Subcutaneous abdominal adipose tissue (tissue), 5 donors: Measurements from ENCODE around the gene TANGO2.

ENCODE experiments used
- H3K27ac ChIP-seq: one replicate; pipeline ENCODE4 v1.7.0; 2013; ENCODE audit warnings: low read depth, mild to moderate bottlenecking, inconsistent platforms, low read length, moderate library complexity
- H3K27me3 ChIP-seq, 5 donors: one replicate each; pipeline ENCODE4 v1.7.0; 2013; ENCODE audit warnings: low read length in 5 of 5, inconsistent platforms in 1 of 5; ENCODE audit not compliant: control insufficient read depth in 5 of 5, insufficient read depth in 4 of 5
- H3K36me3 ChIP-seq, 5 donors: one replicate each; pipeline ENCODE4 v1.7.0; 2013; ENCODE audit warnings: low read length in 5 of 5; ENCODE audit not compliant: control insufficient read depth in 5 of 5, insufficient read depth in 5 of 5
- H3K4me1 ChIP-seq, 5 donors: one replicate each; pipeline ENCODE4 v1.7.0; 2013; ENCODE audit warnings: low read length in 5 of 5, mild to moderate bottlenecking in 3 of 5, moderate library complexity in 1 of 5; ENCODE audit not compliant: control insufficient read depth in 5 of 5, insufficient read depth in 5 of 5
- H3K4me3 ChIP-seq, 5 donors: one replicate each; pipeline ENCODE4 v1.7.0; 2013; ENCODE audit warnings: low read length in 5 of 5, low read depth in 1 of 5
- H3K9ac ChIP-seq, 5 donors: one replicate each; pipeline ENCODE4 v1.7.0; 2013; ENCODE audit warnings: low read length in 5 of 5, mild to moderate bottlenecking in 4 of 5, moderate library complexity in 3 of 5
- H3K9me3 ChIP-seq, 5 donors: one replicate each; pipeline ENCODE4 v1.7.0; 2013; ENCODE audit warnings: low read length in 5 of 5; ENCODE audit not compliant: control insufficient read depth in 5 of 5
- donor health status: healthy.
- donor health status: healthy.
- donor health status: healthy.
- donor health status: healthy.
- donor health status: healthy.

Gene TANGO2

DNA sequence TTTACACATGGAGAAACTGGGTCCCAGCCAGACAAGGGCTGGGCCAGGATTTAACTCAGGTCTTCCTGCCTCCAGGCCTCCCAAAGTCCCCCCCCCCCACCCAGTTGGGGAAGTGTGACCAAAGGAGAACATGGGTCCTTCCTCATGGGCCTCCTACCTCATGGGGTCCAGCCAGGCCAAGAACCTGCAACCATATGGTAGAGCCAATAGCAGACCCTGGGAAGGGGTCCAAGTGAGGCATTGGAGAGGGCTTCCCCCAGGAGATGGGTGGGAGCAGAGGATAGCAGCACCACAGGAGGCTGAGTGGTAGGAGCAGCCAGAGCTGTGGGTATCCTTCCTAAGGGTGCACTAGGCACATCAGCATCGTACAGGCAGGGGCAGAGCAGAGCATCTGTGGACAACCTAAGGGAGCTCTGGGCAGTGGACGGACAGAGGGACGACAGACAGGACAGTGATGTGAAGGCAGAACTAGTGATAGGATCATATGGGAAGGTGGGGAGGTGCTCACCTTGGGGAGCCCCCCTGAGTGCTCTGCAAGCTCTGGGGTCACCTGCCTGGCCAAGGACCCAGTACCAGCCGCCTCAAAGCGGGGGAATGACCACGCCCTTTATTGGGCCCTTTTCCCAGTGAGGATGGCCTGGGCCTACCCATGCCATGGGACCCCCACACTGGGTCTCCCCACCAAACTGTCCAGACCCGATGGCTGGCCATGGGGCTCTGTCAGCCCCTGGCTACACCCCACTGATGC lies 8.7 kb upstream of the TANGO2 start:
- Histone ChIP-seq H3K36me3 (no peaks in the 10 kb centered on the region), H3K9me3 (no peaks in the 10 kb centered on the region), H3K9ac (peak overlapping the region in 1 of 5 donors; percentile 4), H3K27ac (no peak overlapping the region), H3K4me3 (no peak overlapping the region), H3K27me3 (no peaks in the 10 kb centered on the region), H3K4me1 (peaks cover 2 to 31% (median 26%) of the 10 kb centered on the region in 5 donors)

DNA sequence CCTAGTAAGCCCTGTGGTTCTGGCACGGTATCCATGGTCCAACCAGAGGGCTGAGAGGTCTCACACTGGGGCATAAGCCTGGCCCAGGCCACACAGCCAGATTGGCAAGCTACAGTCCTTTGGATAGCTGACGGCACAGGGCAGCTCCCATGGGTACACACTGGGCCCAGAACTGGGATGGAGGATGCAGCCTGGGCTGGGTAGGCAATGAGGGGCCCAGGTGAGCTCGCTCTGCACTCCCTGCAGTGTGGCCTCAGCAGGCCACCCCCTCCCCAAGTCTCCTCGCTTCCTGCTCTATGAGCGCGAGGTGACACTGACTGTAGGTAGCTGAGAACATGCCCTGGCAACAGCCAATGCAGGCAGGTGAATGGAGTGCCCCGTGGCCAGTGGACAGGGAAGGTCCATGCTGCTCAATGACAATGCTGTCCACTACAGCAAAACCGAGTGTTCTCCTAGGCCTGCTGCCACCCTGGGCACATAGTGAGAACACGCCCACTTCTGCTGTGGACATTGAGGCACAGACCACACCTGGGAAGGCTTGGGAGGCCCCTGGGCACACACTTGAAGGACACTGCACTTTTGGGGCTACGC lies 8.1 kb upstream of the TANGO2 start:
- H3K36me3 ChIP-seq = no peaks in the 10 kb centered on the region
- no peaks in the 10 kb centered on the region for H3K27me3 ChIP-seq
- no peak overlapping the region for H3K4me3 ChIP-seq
- no peaks in the 10 kb centered on the region for H3K9me3 ChIP-seq
- H3K27ac ChIP-seq = no peak overlapping the region
- H3K9ac ChIP-seq = peak overlapping the region in 1 of 5 donors; percentile 4
- H3K4me1 ChIP-seq = peaks cover 2 to 35% (median 31%) of the 10 kb centered on the region in 5 donors

DNA sequence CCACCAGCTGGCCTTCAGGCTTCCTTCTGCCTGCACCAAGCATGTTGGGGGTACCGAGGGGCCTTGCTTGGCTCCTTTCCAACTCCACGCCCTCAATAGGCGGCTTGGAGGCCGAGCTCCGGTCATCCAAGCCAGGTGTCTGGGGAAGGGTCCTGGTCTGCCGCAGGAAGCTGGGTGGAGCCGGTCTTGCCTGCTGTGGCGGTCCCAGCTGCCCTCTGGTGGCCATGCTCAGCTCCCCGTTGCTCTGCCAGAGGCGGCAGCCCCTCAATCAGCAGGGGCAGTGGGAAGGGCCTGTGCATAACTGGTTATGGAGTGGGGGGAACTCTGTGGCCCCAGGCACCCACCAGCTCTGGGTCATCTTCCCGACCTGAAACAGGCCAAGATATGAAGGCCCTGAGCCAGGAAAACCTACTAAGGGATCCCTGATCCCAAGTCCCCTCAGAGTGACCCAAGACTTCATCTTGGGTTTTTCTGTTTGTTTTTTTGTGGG lies 7.5 kb upstream of the TANGO2 start:
- Histone ChIP-seq H3K9me3 (no peaks in the 10 kb centered on the region), H3K36me3 (no peaks in the 10 kb centered on the region), H3K27me3 (peaks cover 0 to 4% (median 0%) of the 10 kb centered on the region in 5 donors), H3K4me3 (no peak overlapping the region), H3K27ac (no peak overlapping the region), H3K9ac (no peak overlapping the region), H3K4me1 (peaks cover 2 to 35% (median 31%) of the 10 kb centered on the region in 5 donors)

DNA sequence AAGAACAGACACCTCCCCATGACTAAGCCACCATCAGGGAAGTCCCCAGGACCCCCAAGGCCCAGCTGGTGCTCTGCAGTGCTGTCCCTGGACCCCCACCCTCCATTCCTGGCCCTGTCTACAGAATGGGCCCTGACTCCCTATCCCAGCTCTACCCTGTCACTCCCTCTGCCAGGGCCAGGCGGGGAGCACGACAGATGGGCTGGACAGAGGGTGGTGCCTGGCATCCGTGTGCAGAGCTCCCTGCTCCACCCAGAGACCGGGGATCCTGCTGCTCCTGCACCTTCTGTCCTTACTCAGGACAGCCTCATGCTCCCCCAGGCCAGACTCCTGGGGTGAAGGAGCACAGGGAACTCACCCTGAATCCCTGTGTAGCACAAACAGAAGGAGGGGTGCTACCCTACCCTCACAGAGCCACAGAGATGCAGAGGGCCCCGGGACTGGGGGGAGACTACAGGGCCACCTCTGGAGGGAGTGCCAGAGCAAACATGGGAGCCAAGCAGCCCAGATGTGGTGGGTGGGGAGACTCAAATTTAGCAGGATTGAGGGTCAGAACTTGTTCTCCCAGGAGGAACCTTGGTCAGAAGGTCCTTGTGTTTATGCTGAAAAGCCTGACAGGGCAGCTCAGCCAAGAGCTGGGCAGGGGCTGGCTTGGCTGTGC lies 6.3 kb upstream of the TANGO2 start:
- H3K27me3 ChIP-seq = peaks cover 0 to 4% (median 0%) of the 10 kb centered on the region in 5 donors
- H3K9me3 ChIP-seq = no peaks in the 10 kb centered on the region
- no peak overlapping the region for H3K4me3 ChIP-seq
- no peak overlapping the region for H3K27ac ChIP-seq
- peaks cover 2 to 35% (median 31%) of the 10 kb centered on the region in 5 donors for H3K4me1 ChIP-seq
- no peaks in the 10 kb centered on the region for H3K36me3 ChIP-seq
- peak overlapping the region in 1 of 5 donors; percentile 20 for H3K9ac ChIP-seq

DNA sequence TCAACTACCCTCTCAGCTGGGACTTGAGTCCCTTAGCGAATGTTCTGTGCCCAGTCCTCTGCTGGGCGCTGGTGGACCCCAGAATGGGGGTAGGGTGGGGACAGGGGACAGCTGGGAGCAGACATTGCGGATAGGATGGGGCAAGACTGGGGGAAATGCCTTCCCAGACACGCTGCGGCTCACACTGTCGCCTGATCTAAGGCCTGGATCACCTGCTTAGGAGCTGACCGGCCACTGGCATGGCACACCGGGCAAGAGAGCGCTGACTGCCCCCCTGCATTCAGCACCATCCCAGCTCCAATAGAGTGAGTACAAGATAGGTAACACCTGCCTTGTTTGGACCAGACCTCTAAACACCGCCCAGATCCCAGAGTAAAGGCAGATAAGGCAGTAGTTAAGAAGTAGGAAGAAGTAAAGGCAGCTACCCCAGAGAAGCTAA lies 5.7 kb upstream of the TANGO2 start:
- peaks cover 2 to 36% (median 32%) of the 10 kb centered on the region in 5 donors for H3K4me1 ChIP-seq
- H3K27me3 ChIP-seq = peaks cover 0 to 4% (median 0%) of the 10 kb centered on the region in 5 donors
- H3K4me3 ChIP-seq = no peak overlapping the region
- H3K9me3 ChIP-seq = no peaks in the 10 kb centered on the region
- H3K36me3 ChIP-seq = no peaks in the 10 kb centered on the region
- H3K27ac ChIP-seq = no peak overlapping the region
- peak overlapping the region in 2 of 5 donors; percentile 20 to 71 for H3K9ac ChIP-seq

DNA sequence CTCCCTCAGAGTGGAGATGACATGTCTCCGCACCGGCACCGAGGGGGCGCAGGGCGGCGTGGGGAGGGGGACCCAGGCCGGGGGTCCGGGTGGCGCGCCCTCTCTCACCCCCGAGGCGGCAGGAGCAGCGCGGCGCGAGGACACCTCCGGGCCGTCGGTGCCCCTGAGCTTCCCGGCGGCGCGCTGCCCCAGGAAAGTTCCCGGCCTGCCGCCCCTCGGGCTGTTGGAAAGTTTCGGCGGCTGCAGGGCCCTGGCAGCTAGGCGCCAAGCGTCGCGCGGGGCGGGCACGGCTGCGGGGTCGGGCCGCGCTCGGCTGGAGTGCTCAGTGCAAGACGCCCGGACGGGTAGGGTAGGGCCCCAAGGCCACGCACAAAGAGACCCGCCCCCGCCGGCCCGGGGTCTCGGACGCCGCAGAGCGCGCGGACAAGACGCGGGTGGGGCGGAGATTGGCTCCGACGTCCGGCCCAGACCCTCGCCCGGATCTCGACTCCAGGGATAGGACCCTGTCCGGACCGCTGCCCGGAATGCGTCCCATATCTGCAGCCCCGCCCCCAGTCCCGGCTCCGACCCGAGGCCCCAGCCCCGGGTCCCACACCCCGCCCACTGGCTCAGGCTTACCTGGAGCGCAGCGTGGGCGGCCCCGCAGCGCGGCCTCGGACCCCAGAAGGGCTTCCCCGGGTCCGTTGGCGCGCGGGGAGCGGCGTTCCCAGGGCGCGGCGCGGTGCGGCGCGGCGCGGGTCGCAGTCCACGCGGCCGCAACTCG lies 4.8 kb upstream of the TANGO2 start:
- H3K27ac ChIP-seq = no peak overlapping the region
- H3K4me3 ChIP-seq = peak overlapping the region in 4 of 5 donors; percentile 68 to 83 (median 77)
- H3K27me3 ChIP-seq = peaks cover 0 to 4% (median 0%) of the 10 kb centered on the region in 5 donors
- peak overlapping the region in 3 of 5 donors; percentile 18 to 71 (median 55) for H3K9ac ChIP-seq
- H3K9me3 ChIP-seq = no peaks in the 10 kb centered on the region
- peaks cover 4 to 41% (median 39%) of the 10 kb centered on the region in 5 donors for H3K4me1 ChIP-seq
- no peaks in the 10 kb centered on the region for H3K36me3 ChIP-seq

DNA sequence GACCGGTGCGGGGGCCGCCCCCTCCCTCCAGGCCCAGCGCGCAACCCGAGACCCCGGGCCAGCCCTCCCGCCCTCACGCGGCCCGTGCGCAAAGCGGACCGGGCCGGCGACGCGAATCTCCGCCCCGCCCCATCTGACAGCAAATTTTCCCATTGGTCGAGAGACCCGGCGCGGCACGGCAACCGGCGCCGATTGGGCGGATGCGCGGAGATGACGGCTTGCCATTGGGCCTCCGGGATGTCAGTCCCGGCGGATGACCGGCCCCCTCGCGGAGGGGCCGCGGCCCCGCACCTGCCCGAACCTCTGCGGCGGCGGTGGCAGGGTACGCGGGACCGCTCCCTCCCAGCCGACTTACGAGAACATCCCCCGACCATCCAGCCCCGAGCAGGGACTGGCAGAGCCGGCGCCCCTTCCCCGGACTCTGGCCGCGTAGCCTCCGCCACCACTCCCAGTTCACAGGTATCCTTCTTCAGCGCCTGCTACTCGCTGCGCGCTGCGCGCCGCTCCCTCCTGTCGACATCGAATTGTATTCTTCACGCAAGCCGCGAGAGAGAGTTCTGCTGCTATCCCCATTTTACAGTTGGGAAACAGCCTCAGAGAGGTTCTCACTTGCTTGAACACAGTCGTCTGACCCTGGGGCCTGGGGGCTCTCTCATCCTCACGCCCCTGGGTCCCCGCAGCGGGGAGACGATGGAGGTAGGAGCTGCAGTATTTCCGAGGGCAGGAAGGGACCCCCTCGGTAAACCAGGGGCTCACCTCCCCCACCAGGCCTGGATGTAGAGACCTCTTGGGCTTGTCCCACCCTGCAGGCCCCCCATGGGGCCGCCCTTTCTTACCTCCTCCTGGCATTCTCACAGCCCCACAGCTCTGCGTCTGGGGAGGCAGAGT lies 3.9 kb upstream of the TANGO2 start, which contains the start of gene ARVCF:
Gene ARVCF, minus strand, starts transcription at position 90 of the 888 bp plus-strand sequence. CDS start 26,029 bp downstream, outside the sequence.
- no peak within 1 kb of the TSS for H3K27ac ChIP-seq

DNA sequence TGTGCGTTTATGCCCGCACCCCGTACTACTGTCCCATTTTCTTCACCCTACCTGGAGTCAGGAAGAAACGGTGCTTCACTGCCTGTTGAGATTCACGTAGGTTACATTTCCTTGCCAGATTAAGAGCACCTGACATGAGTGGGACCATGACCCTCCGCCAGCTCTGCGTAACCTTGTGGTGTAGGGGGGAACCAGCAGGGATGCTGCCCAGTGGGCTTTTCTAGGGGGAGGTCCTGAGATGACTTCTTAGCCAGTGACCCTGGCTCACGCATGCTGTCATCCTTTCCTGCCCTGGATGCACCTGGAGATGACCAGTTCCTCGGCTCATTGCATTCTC lies 3.3 kb upstream of the TANGO2 start:
- H3K27me3 ChIP-seq = peaks cover 0 to 4% (median 0%) of the 10 kb centered on the region in 5 donors
- no peaks in the 10 kb centered on the region for H3K36me3 ChIP-seq
- no peak overlapping the region for H3K9ac ChIP-seq
- no peaks in the 10 kb centered on the region for H3K9me3 ChIP-seq
- H3K4me3 ChIP-seq = peak overlapping the region in 2 of 5 donors; percentile 1 to 77
- peaks cover 10 to 55% (median 46%) of the 10 kb centered on the region in 5 donors for H3K4me1 ChIP-seq
- no peak overlapping the region for H3K27ac ChIP-seq

More for the DNA sequence above, 3.9 kb upstream of the TANGO2 start, which contains the start of gene ARVCF:
- peak within 1 kb of the TSS in 4 of 5 donors; percentile 18 to 77 (median 60) for H3K9ac ChIP-seq
- peaks cover 7 to 49% (median 42%) of the 10 kb centered on the region in 5 donors for H3K4me1 ChIP-seq
- no peaks in the 10 kb centered on the region for H3K9me3 ChIP-seq
- H3K4me3 ChIP-seq = peak within 1 kb of the TSS; percentile 1 to 83 (median 77)
- H3K36me3 ChIP-seq = no peaks in the 10 kb centered on the region
- H3K27me3 ChIP-seq = peaks cover 0 to 4% (median 0%) of the 10 kb centered on the region in 5 donors

DNA sequence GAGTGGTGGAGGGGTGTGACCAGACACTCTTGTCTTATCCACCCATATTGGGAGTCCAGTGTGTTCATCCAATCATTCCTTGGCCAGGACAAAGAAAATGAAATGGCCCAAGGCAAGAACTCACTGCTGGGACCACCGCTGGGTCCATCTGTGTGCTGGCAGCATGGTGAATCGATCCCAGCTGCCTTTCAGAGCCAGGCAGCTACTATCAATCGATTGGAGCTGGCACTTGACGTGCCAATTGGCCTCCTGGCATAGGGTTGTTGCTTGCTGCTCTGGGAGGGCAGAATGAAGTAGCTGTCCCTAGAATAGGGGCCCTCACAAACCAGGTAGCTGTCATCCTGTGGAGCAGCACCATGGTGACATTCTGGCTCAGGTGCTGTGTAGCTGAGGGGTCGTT lies 2.9 kb upstream of the TANGO2 start:
- H3K4me1 ChIP-seq = peaks cover 9 to 58% (median 46%) of the 10 kb centered on the region in 5 donors

More for the DNA sequence above, 2.9 kb upstream of the TANGO2 start:
- no peaks in the 10 kb centered on the region for H3K9me3 ChIP-seq
- no peak overlapping the region for H3K9ac ChIP-seq
- H3K27ac ChIP-seq = no peak overlapping the region
- no peak overlapping the region for H3K4me3 ChIP-seq
- H3K36me3 ChIP-seq = no peaks in the 10 kb centered on the region
- H3K27me3 ChIP-seq = peaks cover 0 to 4% (median 0%) of the 10 kb centered on the region in 5 donors
